HEK293T (cell line): ENCODE data around the gene RAP1GDS1.
"Not testable (repeated sequence)": the region's sequence is repeated elsewhere in the genome, so short reads cannot be mapped to it uniquely, and the experiment has no call there.

Experiments
- CTCF ChIA-PET: fragments of 350-600 bp; formaldehyde crosslinking; extraction: SDS; loops from one replicate; lab custom pipeline; 2021; ENCODE audit warnings: antibody characterized with exemption, inconsistent platforms; lab: Yijun Ruan, JAX
- POLR2A ChIA-PET: fragments of 350-600 bp; formaldehyde crosslinking; extraction: SDS; loops from one replicate; lab custom pipeline; 2020; ENCODE audit warnings: antibody characterized with exemption, inconsistent platforms; lab: Yijun Ruan, JAX
- DNase-seq: peaks from one replicate; pipeline ENCODE4 v3.0.0; 2012; ENCODE audit warnings: mixed read lengths; ENCODE audit errors: extremely low spot score
- ARNT ChIP-seq: fragments of 450-650 bp; IDR thresholded peaks from 2 replicates; pipeline ENCODE4 v1.6.1; 2017; ENCODE audit warnings: mild to moderate bottlenecking
- BHLHE40 ChIP-seq: fragments of 450-650 bp; IDR thresholded peaks from 2 replicates; pipeline ENCODE4 v1.6.1; 2016; ENCODE audit warnings: mild to moderate bottlenecking, moderate library complexity, borderline replicate concordance
- CTBP1 ChIP-seq: fragments of 450-650 bp; IDR thresholded peaks from 2 replicates; pipeline ENCODE4 v1.6.1; 2016; ENCODE audit warnings: borderline replicate concordance
- ELF4 ChIP-seq: fragments of 450-650 bp; IDR thresholded peaks from 2 replicates; pipeline ENCODE4 v1.6.1; 2017; ENCODE audit warnings: antibody characterized with exemption
- FOXA1 ChIP-seq: fragments of 450-650 bp; IDR thresholded peaks from 2 replicates; pipeline ENCODE4 v1.6.1; 2016; ENCODE audit warnings: mild to moderate bottlenecking
- FOXK2 ChIP-seq: fragments of 450-650 bp; IDR thresholded peaks from 2 replicates; pipeline ENCODE4 v1.6.1; 2016; ENCODE audit warnings: mild to moderate bottlenecking
- FOXM1 ChIP-seq: fragments of 450-650 bp; IDR thresholded peaks from 2 replicates; pipeline ENCODE4 v1.6.1; 2017; ENCODE audit warnings: mild to moderate bottlenecking, borderline replicate concordance
- HDGF ChIP-seq: fragments of 450-650 bp; IDR thresholded peaks from 2 replicates; pipeline ENCODE4 v1.6.1; 2017; ENCODE audit warnings: antibody characterized with exemption, borderline replicate concordance
- L3MBTL2 ChIP-seq: fragments of 450-650 bp; conservative IDR thresholded peaks from 2 replicates; pipeline ENCODE4 v1.6.1; 2016; ENCODE audit warnings: mild to moderate bottlenecking
- LEF1 ChIP-seq: fragments of 450-650 bp; IDR thresholded peaks from 2 replicates; pipeline ENCODE4 v1.6.1; 2017; ENCODE audit warnings: mild to moderate bottlenecking, borderline replicate concordance
- NFRKB ChIP-seq: fragments of 450-650 bp; IDR thresholded peaks from 2 replicates; pipeline ENCODE4 v1.6.1; 2016; ENCODE audit warnings: mild to moderate bottlenecking, moderate library complexity
- PKNOX1 ChIP-seq: fragments of 450-650 bp; IDR thresholded peaks from 2 replicates; pipeline ENCODE4 v1.6.1; 2016
- SP1 ChIP-seq: fragments of 450-650 bp; IDR thresholded peaks from 2 replicates; pipeline ENCODE4 v1.6.1; 2017
- SUZ12 ChIP-seq: fragments of 450-650 bp; IDR thresholded peaks from 2 replicates; pipeline ENCODE4 v1.6.1; 2016; ENCODE audit warnings: mild to moderate bottlenecking
- TARDBP ChIP-seq: fragments of 450-650 bp; IDR thresholded peaks from 2 replicates; pipeline ENCODE4 v1.6.1; 2016
- ZNF384 ChIP-seq: fragments of 450-650 bp; IDR thresholded peaks from 2 replicates; pipeline ENCODE4 v1.6.1; 2016

Gene RAP1GDS1

GRCh38 chr4:98446499-98447375 lies 185.6 kb downstream of the RAP1GDS1 start:
- POLR2A ChIA-PET: no interaction called here
- no peak for TF ChIP-seq FOXM1
- TF ChIP-seq FOXK2: no peak
- no peak for TF ChIP-seq LEF1
- no peak for TF ChIP-seq PKNOX1
- TF ChIP-seq SUZ12: no peak
- no peak for TF ChIP-seq ELF4
- TF ChIP-seq NFRKB: no peak
- no peak for TF ChIP-seq HDGF
- TF ChIP-seq BHLHE40: no peak
- TF ChIP-seq ARNT: no peak
- TF ChIP-seq ZNF384: no peak
- no peak for TF ChIP-seq TARDBP
- no peak for TF ChIP-seq CTBP1
- no peak for TF ChIP-seq SP1
- TF ChIP-seq L3MBTL2: no peak
- no peak for TF ChIP-seq FOXA1
- DNase-seq: no peak
- CTCF ChIA-PET: no interaction called here

GRCh38 chr4:98447648-98448047 lies 186.5 kb downstream of the RAP1GDS1 start:
- CTCF ChIA-PET: no interaction called here
- TF ChIP-seq ELF4 (no peak), NFRKB (no peak), HDGF (no peak), FOXA1 (no peak), ZNF384 (no peak), L3MBTL2 (no peak), ARNT (no peak), TARDBP (no peak), BHLHE40 (no peak), FOXM1 (no peak), PKNOX1 (no peak), FOXK2 (no peak), LEF1 (no peak), SP1 (no peak), CTBP1 (no peak), SUZ12 (no peak)
- no peak for DNase-seq
- POLR2A ChIA-PET: no interaction called here

- CTCF ChIA-PET: no interaction called here
- no peak for DNase-seq
- TF ChIP-seq SP1 (no peak), ZNF384 (no peak), L3MBTL2 (no peak), FOXA1 (no peak), NFRKB (no peak), SUZ12 (no peak), HDGF (no peak), LEF1 (no peak), CTBP1 (no peak), BHLHE40 (no peak), FOXM1 (no peak), ARNT (no peak), ELF4 (no peak)
These were observed 187.7 kb downstream of the RAP1GDS1 start for GRCh38 chr4:98448908-98449307.

GRCh38 chr4:98452091-98452490 lies 190.9 kb downstream of the RAP1GDS1 start:
- CTCF ChIA-PET: no interaction called here
- no peak for DNase-seq
- TF ChIP-seq BHLHE40 (no peak), ARNT (no peak), PKNOX1 (no peak), FOXA1 (no peak), FOXM1 (no peak), NFRKB (no peak), TARDBP (no peak), L3MBTL2 (no peak), HDGF (no peak), ELF4 (no peak), SP1 (no peak), CTBP1 (no peak), ZNF384 (no peak), FOXK2 (no peak)

More at GRCh38 chr4:98448908-98449307, 187.7 kb downstream of the RAP1GDS1 start:
- POLR2A ChIA-PET: no interaction called here

GRCh38 chr4:98457422-98457821 lies 196.2 kb downstream of the RAP1GDS1 start:
- CTCF ChIA-PET, DNase-seq, POLR2A ChIA-PET: not testable (repeated sequence)

More at GRCh38 chr4:98452091-98452490, 190.9 kb downstream of the RAP1GDS1 start:
- POLR2A ChIA-PET: no interaction called here

GRCh38 chr4:98461121-98461865 lies 200.1 kb downstream of the RAP1GDS1 start:
- CTCF ChIA-PET, DNase-seq: not testable (repeated sequence)

More at GRCh38 chr4:98461121-98461865, 200.1 kb downstream of the RAP1GDS1 start:
- POLR2A ChIA-PET: not testable (repeated sequence)
